ENCODE results near the gene AQP4.

AQP4 gene

DNA sequence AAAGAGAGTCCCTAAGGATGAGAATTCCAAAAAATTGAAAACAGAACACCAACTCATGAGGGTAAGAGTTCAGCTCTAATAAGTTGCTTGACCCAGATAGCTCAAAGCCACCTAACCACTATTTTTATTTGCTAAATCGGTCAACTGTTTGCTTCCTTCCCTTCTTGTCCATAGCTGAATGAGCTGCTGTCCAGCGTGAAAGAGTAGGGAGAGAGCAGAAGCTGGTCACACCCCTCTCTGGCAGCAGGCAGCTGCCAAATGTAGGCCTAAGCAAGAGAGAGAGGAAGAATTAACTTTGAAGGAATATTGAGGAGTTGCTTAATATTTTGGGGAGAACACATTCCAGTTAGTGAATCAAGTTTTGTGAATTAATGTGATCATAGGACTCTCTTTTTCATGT lies 25.9 kb downstream of the AQP4 start:
- DNase-seq = no peak

DNA sequence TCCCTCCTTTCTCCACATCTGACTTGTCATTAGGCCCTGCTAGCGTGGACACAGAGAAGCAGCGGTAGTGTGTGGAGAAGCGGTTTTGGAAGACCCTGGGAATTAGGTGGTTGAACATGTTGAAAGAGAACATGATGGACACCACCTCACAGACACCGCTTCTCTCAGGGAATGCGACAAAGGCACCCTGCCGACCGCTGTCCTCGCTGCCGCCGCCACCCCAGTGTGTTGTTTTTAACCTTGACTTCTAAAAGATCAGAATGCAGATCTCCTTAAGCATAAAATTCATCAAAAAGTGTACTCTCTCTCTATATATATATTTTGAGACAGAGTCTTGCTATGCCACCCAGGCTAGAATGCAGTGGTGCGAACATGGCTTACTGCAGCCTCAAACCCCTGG lies 33.2 kb downstream of the AQP4 start:
- DNase-seq = no peak

DNA sequence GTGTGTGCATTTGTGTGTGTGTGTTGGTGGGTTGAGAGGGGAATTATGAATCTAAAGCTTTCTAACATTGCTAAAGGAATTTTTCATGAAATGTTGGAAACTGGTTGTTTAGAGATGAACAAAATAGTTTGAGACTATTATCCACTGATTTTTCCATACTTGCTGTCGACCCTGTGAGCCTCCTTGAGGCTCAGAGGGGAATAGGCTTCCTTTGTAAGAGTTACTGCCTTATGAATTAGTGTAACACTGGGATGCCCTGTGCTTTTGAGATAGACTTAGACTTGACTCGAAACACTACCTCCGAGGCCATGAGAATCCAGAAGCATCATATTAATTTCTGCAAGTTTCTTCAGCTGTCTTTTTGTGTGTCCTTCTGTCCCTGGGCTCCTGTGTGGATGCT lies 37.9 kb downstream of the AQP4 start:
- no peak for DNase-seq

DNA sequence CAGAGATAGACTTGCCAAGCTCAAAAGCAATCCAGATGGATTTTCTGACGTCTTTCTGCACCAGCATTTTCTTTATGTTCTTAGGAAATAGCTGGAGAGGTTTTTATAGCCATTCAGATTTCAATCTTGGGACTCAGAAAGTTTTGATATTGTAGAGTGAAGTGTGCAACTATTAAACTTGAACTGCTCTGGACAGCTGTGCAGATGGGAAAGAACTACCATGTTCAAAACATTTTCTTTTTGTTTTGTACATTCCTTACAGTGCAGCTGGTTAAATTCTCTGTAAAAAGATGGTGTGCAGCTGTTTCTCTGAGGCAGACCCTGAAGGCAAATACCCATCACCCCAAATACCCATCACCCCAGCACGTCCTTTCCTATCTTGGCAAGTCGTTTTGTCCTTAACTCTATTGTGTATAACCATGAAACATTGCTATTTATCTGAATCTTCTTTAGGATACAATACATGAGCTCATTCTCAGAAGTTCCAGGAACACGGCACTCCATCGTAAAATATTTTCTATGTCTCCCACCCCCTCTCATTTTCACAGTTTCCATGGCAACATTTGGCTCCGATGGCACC lies 38.8 kb downstream of the AQP4 start:
- DNase-seq = no peak

DNA sequence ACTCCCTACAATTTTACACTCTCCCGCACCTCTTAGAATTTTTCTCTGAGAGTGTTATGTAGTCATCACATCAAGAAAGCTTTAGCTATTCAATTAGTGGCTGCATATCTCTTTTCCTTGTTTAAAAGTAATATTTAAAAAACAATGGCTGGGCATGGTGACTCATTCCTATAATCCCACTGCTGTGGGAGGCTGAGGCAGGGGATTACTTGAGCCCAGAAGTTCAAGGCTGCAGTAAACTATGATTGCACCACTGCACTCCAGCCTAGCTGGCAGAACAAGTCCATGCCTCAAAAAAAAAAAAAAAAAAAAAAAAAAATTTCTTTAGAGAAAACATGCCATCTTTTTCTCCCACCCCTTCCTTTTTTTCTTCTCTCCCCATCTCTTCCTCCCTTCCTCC lies 44.3 kb downstream of the AQP4 start:
- no peak for DNase-seq

DNA sequence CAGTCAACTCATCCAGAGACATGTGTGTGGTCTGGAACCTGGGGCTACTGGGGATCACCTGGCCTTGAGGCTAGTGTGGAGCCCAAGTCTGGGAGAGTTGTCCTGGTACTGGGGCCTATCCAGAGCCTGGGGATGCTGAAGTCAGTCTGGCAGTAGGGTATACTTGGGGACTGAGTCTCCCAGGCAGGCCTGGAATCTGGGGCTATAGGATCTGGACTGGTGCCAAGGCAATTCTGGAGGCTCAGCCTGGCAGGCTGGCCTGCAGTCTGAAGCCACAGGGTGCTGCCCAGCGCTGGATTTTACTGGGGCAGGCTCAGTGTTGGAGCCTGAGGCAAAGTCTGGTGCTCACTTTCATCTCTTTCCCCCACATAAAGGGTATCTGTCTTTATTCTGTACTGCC lies 46.5 kb downstream of the AQP4 start:
- DNase-seq = no peak

DNA sequence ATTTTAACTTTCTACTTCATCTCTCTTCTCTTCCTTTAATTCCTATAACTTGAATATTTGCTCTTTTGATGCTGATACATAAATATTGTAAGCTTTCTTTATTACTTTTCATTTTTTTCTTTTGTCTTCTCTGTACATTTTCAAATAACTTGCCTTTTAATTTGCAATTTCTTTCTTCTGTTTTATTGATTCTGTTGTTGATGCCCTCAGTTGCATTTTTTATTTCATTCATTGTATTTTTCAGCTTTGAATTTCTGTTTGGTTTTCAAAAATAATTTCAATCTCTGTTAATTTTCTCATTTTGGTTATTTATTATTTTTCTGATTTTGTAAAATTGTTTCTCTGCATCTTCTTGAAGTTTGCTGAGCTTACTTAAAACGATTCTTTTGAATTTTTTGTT lies 47.0 kb downstream of the AQP4 start:
- no peak for DNase-seq

DNA sequence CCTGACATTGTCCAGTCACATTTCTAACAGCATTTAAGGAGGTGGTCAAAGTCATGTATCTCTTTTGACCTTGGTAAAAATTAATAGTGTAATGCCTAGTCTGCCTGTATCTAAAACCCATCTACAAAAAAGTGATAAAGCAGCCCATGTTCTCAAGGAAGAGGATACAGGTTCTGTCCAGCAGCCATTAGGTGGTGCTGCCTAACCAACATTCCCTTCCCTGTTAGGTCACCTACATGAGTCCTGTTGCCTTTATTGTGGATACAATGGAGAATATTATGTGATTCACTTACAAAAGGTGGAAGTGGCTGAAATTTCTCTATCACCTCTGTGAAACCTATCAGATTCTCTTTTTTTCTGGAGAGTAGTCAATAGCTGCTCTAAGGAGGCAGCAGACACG lies 52.5 kb downstream of the AQP4 start:
- peak; percentile 7 for DNase-seq

DNA sequence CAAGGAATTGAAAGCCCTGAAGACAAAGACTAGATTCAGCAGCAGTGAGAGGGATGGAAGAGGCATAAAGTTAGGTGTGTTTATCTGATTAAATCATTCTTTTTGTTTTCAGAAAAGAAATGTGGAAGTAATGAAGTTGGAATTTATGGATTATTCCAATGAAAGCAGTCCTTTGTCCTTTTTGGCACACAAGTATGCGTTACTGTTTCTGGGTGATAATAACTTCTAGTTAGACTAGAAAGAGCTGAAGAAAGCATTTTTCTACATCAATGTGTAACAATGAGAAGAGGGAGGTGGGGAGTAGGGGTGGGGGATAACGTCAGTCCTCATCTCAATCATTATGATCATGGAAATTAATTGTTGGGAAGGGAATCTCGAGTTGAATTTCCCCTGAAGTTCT lies 53.0 kb downstream of the AQP4 start:
- DNase-seq = no peak

DNA sequence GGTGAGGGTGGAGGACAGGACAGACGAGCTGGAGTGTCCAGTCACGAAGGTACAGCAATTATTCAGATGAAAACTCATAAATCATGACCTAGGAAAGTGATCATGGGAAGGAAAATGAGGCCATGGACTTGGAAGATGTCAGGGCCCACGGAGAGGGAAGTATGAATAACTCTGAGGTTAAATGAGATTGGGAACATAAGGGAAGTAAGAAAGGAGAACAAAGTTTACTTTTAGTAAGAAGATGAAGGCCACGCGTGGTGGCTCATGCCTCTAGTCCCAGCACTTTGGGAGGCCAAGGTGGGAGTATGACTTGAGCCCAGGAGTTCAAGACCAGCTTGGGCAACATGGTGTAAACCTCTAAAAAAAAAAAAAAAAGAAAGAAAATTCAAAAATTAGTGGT lies 56.2 kb downstream of the AQP4 start:
- DNase-seq = no peak

DNA sequence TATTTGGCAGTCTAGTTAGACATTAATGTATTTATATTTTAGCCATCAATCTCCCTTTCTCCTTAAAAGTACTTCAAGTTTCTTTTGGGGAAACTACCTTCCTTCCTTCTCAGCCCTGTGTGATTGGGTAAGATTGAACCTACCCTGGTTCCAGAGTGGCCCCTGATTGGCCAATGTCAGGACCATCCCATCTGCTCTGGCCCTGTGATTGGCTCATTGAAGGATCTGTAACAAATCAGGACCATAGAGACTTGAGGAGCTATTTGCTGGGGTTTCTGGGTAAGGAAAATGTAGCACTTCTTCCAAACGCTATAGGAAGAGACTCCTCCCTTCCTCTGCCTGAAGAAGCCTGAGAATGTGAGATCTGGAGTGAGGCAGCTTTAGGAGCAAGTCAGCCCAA lies 59.3 kb downstream of the AQP4 start:
- DNase-seq = no peak

DNA sequence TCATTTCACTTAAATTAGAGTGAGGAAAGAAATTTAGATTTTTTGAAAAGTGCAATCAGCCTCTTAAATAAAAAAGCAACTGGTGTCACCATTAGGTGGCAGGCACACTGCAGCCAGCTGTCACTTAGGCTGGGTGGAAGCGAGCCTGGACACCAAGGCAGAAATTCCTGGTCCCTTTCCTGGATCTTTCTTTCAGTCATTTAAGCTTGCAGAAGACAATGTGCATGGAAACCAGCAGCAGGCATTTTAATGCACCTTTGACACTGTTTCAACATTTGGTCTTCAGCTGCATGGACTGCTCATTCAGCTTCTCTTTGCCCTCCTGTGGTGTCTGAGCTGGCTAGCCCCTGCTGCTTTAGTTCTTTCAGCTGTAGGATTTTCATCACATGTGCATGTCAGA lies 61.0 kb downstream of the AQP4 start:
- DNase-seq = no peak

DNA sequence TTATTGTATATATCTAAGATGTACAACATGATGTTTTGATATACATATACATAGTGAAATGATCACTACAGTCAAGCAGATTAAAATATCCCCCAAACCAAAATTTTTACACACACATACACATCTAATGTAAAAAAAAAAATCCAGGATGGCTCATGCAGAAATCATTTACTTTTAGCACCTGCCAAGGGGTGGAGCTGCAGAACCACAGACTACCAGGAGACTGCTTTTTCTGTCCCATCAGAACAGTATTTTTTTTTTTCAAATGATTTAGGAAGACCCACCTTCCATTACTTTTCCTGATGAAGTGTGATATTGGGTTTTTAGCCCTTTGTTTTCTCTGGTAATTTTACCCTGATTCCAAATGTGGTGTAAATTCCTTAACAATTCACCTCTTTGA lies 61.9 kb downstream of the AQP4 start:
- DNase-seq = no peak

DNA sequence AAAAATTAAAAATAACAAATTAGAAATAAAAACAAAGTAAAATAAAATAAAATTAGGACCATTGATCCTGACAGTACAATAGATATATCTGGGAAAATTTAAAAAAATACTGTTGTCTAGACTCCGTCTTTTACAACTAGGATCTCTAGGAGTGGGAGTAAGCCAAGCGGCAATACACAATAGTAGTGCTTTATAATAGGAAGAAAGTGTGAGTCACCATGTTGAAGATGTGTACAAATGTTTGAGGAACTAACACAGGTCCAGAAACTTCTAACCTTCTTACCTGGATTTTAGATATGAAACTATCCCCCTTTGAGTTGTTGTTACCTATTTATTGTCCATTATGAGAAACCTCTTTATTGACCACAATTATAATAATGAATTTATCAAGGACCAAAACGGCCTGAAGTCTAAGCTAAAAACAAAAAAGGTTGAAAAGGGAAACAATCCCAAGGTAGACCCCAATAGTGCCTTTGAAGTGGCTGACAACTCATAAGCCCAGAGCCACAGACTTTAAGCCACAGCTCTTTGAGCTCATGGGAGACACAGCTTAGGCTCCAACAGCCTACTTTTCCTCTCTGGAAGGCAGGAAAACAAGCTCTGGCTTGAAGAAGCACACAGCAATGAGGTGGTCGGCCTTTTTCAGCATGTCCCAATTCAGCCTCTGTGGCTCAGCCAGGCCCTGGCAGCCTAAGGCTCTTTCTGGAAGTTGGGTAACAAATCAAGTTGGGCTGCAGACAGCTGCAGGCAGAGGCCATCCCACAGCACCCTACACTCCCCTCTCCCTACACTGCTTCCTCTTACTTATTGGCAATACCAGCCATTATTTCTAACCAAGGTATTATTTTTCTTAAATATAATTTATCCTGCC lies 62.9 kb downstream of the AQP4 start:
- DNase-seq = no peak

All from fibroblast of skin of back (primary cell).